22Rv1 (cell line): ENCODE results near the gene PIGS.
A peak's percentile ranks its signal among the peaks of the same experiment; 100 is the strongest.

Experiments used
- ZFX ChIP-seq: fragments of 450-650 bp; IDR thresholded peaks from 2 replicates; pipeline ENCODE4 v1.6.1; 2017; ENCODE audit warnings: antibody characterized with exemption, borderline replicate concordance
- TF ChIP-seq, protein P1 (sequence below): fragments of 450-650 bp; IDR thresholded peaks from 2 replicates; pipeline ENCODE4 v1.5.1; 2017; ENCODE audit warnings: mild to moderate bottlenecking

DNA sequence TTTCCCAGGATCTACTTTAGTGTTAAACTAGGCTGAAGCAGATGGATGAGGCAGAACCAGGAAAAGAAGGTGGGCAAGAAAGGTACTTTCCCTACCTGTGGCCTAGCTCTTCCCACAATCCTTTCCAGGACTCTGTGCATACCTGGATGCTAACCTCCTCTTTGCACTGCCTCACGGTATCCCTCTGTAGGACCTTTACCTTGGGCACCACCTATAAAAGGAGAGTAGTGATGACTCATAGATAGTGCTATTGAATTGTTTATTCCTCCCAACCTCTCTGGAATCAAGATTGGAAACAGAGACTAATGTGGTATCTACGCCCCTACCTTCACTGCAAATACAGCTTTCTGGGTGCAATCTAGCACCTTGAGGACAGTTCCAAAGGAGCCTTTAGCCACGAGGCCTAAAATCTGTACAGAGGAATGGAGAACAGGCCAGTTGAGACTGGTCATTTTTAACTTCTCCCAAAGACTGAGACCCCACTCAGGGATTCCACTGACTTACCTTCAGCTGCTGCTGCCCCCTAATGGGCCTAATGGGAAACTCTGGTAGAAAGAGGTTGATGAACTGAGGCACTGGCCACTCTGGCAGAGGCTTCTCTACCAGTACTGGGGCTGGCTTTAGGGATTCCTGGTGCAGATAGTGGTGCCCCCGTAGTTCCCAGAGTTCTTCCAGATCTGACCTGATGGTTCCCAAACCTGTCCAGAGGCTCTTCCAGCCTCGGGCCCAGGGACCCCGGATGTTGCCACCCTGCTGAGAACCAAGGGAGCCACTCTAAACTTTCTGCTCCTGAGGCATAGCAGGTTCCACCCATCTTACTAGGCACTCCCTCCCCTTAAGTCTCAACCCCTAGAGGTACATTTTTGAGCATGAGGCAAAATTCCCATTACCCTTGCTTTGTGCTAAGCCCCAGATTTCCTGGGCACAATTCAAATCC, 41.9 kb upstream of the PIGS start:
- TF ChIP-seq, protein P1, sequence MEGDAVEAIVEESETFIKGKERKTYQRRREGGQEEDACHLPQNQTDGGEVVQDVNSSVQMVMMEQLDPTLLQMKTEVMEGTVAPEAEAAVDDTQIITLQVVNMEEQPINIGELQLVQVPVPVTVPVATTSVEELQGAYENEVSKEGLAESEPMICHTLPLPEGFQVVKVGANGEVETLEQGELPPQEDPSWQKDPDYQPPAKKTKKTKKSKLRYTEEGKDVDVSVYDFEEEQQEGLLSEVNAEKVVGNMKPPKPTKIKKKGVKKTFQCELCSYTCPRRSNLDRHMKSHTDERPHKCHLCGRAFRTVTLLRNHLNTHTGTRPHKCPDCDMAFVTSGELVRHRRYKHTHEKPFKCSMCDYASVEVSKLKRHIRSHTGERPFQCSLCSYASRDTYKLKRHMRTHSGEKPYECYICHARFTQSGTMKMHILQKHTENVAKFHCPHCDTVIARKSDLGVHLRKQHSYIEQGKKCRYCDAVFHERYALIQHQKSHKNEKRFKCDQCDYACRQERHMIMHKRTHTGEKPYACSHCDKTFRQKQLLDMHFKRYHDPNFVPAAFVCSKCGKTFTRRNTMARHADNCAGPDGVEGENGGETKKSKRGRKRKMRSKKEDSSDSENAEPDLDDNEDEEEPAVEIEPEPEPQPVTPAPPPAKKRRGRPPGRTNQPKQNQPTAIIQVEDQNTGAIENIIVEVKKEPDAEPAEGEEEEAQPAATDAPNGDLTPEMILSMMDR: peak; percentile 79
- TF ChIP-seq ZFX: no peak
